Left lobe of liver (tissue), 2 donors: ENCODE data around the gene PDGFA. TPM values are rescaled to one million over a fixed set of nuclear protein-coding genes. Genes with fewer than 3 reads are reported as not detected.
A peak's percentile ranks its signal among the peaks of the same experiment; 100 is the strongest.

Experiments
- ATAC-seq: fragments of 200-7000 bp; cut with Tn5 transposase; one replicate; pipeline ENCODE4 v1.9.1; 2020; ENCODE audit warnings: mild to moderate bottlenecking, moderate library complexity
- DNase-seq: peaks from one replicate; pipeline ENCODE4 v3.0.0-alpha.2; 2020; ENCODE audit warnings: low spot score
- total RNA-seq: library from RNA; stranded (reverse); gene quantifications from one replicate; pipeline ENCODE4 v1.2.1, GENCODE V29; 2021
- donor health status: DM: no; HTN: no; CAD: no; lungs with moderate emphysema.
- donor health status: DM: no; HTN: yes; CAD: no.

PDGFA gene
- total RNA-seq = 2.7 TPM

DNA sequence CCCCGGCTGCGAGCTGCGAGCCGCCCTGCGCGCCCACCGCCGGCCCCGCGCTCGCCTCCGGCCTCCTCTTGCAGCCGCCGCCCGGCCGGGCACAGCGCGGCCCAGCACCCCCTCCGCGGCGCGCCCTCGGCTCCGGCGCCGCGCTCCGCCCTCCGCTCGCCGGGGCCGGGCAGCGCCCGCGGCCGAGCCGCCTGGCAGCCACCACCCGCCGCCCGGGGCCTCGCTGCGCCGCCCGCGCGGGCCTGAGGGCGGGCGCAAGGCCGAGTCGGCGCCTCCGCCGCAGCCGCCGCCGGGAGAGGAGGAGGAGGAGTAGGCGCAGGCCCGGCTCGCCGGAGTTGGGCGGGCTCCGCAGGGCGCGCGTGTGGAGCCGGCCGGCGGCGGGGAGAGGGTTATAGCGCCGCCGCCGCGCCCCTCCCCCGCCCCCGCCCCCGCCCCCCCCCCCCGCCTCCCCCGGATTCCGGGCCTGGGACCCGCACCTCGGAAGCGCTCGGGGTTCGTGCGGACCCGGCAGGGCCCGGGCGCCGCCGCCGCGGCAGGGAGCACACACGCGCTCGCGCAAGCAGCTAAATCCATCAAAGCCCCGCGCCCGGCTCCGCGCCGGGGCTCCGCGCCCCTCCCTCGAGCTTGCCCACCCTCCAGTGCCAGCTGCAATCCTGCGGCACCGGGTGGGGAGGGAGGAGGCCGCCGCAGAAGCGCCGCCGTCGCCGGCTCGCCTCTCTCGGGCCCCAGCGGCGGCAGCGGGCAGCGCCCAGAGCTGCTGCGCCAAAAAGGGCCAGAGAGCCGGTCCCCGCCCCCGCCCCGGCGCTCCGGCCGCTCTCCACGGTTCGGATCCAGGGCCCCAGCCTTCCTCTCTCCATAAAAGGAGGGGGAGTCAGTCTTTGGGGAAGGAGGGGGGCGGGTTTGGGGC lies at the start of gene PDGFA:
Gene PDGFA, minus strand, starts transcription at position 363 of the 907 bp plus-strand sequence. CDS start 845 bp downstream, outside the sequence.
- no peak for DNase-seq

DNA sequence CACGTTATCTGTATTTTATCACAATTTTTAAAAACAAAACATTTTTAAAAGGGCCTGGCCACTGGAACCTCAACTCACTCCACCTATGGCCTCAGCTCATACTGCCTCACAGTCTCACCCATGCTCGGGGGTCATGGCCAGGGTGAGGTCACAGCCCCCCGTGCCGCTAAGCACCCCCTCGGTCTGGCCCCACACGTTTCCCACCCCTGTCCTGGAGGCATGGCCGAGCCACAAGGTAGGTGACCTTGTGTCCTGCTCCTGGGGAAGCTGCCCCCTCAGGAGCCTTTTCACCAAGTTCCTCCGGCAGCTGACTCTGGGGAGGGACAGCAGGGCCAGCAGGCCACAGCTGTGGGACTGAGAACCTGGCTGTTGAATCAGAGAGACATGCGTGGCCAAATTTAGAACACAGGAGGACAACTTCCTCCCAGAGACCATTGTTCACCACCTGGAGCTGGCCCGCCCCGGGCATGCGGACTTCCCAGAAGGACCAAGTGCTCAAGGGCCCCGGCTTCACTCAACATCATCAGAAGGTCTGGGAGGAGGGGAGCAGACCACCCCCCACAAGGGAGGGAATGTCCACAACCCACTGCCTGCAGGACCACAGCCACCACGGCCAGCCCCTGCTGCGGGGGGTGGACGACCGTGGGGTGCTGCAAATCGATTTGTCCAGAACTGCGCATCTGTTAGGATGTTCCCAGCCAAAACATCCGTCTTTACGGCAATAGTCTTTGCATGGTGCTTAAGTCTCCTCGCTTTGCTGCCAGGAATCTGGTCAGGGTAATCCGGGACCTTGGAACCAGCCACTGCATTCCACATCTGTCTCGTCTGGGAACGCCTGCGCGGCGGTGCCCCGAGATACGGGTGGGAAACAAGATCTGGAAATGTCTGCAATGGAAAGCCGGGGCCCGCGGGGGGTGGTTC lies 48.6 kb upstream of the PDGFA start:
- DNase-seq (no peak), ATAC-seq (peak; percentile 15)

More for the DNA sequence above, at the start of gene PDGFA:
- peak; percentile 45 for ATAC-seq

DNA sequence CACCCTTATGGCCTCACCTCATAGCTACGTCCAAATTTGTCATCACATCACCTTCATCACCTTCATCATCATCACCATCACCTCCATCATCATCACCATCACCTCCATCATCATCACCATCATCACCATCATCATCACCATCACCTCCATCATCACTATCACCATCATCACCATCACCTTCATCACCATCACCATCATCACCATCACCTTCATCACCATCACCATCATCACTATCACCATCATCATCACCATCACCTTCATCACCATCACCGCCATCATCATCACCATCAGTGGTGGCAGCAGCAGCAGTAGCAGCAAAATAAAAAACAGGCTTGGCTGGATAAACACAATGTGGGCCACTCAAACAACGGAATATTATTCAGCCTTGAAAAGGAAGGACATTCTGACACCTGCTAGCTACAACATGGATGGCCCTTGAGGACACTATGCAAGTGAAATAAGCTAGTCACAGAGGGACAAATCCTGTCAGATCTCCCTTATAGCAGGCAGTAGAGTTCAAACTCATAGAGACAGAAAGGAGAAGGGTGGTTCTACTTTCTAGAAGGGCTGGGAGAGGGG lies 47.7 kb upstream of the PDGFA start:
- DNase-seq (no peak), ATAC-seq (no peak)

DNA sequence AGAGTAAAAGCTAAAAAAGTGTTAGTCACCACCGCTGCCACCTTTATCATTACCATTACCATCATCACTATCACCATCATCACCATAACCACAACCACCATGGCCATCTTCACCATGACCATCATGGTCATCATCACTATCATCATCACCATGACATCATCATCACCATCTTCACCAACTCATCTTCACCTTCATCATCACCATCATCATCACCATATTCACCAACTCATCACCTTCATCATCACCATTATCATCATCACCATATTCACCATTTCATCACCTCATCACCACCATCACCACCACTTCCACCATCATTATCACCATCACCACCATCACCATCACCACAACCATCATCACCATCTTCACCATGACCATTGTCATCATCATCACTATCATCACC lies 46.5 kb upstream of the PDGFA start:
- DNase-seq = no peak
- no peak for ATAC-seq

DNA sequence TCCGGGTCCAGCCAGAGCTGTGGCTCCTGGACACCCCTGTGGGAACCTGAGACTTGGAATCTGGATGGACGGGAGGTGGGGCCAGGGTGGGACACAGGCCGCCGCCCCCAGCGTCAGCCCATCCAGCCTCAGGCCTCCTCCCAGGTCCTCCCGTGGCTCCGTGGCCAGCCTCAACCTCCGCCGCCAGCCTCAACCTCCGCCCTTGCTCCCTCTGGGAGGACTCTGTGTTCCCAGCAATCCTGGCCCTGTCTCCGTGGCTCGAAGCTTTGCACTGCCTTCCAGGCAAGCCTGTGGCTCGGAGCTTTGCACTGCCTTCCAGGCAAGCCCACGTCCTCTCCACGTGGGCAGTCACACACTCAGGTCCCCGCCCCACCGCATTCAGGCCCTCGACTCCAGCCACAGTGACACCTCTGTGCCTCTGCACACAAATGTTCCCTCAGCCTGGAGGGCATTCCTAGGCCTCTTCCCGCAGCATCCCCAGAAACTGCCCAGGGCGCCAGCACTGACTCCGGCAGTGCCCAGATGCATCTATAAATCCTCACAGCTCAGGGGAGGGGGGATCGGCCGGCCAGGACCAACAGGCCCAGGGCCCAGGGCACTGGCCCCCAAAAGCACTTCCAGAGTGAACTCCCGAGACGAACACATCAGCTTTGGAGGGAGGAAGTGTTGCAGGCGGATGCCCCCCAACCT lies 44.7 kb upstream of the PDGFA start:
- ATAC-seq (no peak), DNase-seq (no peak)

DNA sequence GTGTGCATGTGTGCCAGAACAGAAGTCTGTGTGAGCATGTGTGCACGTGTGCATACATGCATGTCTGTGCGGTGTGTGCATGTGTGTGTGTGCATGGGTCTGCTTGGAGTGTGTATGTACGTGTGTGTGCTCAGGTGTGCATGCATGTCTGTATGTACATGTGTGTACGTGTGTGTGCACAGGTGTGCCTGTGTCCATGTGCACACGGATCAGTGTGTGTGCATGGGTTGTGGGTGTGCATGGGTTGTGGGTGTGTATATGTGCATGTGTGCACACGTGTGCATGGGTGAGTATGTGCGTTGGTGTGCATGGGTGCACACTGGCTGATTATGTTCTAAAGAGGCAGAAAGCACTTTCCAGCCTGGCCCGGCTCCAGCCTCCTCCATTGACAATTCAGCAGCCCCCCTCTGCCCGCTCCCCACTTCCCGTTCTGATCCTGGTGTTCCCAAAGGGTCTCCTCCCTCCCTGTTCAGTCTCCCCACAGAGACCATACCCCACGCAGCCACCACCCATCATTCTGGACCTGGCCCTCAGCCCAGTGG lies 44.1 kb upstream of the PDGFA start:
- DNase-seq (no peak), ATAC-seq (no peak)

DNA sequence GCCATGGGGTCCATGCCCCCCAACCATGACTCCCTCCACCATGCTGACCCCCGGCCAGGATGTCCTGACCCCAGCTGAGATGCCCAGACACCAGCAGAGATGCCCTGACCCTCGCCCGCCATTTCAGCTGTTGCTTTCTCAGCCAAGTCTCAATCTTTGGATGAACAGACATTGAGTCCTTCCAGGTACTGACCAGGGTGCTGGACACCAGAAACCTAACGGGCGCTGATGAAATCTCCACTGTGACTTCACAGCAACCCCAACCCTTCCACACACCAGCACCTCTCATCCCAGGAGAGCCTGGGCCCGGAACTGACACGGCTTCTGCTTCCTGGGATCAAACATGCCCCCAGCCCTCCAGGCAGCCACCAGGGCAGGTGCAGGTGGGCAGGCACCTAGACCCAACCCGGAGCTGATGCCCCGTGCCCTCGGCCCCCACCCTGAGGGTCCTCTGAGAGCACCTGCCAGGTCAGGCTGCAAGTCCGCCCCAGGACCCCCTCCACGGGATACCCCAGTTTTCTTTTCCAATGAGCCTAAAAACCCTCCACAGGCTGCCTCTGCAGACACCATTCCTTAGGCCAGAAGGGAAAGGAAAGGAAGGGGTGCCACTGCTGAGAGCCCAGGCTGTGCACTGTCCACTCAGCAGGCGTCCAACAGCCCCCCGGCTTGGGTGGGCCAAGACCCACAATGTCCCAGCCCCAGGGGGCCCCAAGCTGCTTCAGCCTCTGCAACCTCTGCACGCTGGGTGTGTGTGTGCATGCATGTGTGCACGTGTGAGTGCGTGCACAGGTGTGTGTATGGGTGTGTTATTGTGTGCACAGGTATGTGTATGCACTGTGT lies 43.4 kb upstream of the PDGFA start:
- DNase-seq = no peak
- no peak for ATAC-seq

DNA sequence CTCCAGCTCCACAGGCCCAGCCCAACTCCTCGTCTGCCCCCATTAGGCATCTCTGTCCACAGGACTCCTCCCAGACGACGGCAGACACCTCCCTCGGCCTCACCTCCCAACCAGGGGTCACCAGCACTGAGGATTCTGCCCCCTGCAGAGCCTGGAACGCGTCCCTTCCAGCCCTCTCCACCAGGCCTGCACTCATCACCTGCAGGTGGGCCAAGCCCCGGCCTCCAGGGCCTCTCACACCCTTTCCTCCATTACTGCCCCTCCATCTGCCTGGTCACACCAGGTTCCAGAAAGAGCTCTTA lies 42.7 kb upstream of the PDGFA start:
- ATAC-seq (no peak), DNase-seq (no peak)

DNA sequence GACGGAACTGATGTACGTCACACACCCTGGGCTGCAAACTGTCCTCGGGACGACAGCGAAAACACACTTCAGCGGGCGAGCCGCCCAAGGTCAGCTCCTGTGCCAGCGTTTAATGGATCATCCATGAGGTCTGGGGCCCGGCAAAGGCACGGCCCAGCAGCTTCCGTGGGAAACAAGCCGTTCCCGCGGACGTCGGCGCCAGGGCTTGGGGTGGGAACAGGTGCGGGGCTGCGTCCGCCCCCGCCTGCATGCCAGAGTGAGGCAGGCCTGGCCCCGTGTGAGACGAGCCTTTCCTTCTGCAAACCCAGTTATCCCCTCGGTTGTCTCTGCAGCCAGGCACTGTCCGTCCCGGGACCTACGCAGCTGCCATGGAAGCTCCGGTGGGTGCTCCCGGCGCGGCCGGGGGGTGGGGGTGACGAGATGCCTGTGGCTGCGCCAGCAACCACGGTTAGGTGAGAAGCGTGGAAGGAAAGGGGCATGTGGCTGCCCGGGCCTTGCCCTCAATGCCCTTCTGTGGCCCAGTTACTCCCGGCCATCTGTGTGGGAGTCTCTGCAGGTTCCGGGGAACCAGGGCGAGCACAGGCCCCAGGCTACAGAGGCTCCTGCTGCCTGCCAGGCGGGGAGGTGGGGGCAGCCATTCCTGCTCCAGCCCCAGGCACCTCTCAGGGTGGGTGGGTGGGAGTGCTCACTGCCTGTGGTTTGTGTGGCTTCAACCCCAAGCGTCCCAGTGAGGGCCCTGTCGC lies 42.2 kb upstream of the PDGFA start:
- peak; percentile 71 for ATAC-seq
- DNase-seq = peak; percentile 64

DNA sequence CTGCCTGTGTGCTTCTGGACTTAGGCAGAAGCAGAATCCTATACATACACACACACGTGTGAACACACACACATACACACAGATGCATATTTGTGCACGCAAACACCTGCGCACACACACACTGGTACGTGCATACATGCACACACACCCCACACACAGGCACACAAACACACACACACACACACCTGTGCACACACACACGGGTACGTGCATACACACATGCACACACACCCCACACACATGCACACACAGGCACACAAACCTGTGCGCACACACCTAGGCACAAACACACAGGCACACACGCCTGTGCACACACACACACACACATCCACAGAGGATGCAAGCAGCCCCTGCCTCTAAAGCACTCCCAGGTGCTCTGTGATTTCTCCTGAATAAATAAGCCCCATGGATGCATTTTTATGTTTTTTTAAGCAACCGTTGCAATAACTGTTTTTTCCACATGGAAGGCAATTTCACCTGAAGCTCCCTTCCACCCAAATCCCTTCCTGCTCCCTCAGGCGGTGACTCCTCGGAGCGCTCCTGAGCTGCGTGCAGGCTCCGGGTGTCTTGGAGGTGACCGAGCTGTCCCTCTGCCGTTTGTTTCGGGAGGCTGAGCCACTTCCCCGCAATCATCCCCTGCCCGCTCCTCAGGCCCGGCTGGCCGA lies 41.5 kb upstream of the PDGFA start:
- no peak for DNase-seq
- no peak for ATAC-seq

DNA sequence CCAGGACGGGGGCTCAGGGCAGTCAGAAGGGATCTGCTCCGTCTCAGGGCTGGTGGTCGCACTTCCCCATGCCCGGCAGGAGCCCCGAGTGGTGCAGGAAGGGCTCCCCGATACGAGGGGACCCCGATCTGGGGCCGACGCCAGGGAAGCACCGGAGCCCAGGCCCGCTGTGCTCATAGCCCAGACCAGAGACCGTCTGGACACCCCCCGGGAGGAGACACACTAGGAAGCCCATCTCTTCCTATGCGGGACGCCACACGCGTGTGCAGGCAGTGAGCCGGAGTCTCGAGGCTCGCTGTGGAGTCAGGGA lies 39.7 kb upstream of the PDGFA start:
- no peak for ATAC-seq

DNA sequence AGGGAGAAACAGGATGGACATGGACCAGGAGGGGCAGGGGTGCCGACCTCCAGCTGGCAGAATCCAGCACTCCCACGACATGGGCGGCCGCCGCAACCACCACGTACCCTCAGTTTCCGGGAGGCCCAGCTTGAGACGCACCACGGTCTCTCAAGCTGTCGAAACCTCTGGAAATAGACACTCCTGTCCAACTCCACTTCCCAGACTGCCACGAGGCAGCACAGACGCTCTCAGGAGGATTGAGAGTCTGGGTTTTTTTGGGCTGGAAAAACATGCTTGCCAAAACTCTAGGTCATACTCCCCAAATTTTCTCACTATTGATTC lies 37.9 kb upstream of the PDGFA start:
- ATAC-seq (no peak), DNase-seq (no peak)

More for the DNA sequence above, 39.7 kb upstream of the PDGFA start:
- no peak for DNase-seq

DNA sequence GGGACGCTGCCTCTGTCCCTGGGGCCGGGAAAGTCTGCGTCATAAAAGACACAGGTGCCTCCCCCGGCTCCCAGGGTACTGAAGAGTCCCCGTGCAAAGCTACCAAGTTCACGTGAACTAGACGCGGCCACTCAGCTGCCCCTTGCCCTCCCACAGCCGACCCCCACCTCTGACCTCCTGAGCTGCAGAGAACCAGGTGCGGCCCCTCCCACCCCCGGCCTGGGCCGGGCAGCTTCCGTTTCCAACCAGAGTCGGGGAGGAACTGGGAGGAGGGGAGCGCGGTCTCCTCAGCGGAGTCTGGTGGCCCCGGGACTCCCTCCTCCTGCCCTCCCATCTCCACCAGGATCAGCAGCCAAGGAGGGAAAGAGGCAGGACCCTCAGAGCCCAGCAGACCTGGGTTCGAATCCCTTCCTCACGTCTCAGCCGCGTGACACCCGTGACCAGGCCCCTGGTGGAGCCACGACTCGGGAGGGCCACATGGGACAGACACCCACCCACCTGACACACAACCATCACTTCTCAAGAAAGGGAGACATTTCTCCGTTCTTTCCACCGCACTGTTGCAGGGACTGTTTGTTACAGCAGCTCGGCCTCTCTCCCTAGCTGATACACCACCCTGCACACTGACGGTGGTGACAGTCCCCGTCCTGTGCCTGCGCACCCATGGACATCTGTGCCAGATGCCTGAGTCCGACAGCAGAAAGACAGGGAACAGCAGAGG lies 37.4 kb upstream of the PDGFA start:
- ATAC-seq = no peak
- DNase-seq = no peak

DNA sequence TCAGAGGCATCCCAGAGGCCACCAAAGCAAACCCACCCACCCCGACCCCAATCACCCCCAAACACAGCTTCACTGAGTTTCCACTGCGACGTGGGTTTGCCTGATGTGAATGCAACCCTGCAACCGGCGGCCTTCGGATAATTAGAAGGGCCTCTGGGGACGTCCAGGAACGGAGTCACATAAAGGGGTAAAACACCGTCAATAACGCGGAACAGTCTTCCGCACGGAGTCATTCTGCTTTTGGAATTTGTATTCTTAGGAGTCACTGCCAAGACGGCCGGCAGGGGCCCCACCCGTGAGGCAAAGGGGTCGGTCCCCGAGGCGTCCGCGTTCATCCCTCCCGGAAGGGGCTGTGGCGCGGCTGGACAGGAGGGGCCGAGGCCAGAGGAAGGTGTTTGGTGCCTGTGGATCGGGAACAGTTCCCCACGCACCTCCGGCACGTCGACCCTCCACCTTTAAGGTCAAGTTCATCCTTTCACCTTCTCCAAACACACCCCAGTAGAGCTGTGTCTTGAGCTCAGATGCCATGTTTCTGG lies 36.7 kb upstream of the PDGFA start:
- ATAC-seq = no peak
- DNase-seq = no peak

DNA sequence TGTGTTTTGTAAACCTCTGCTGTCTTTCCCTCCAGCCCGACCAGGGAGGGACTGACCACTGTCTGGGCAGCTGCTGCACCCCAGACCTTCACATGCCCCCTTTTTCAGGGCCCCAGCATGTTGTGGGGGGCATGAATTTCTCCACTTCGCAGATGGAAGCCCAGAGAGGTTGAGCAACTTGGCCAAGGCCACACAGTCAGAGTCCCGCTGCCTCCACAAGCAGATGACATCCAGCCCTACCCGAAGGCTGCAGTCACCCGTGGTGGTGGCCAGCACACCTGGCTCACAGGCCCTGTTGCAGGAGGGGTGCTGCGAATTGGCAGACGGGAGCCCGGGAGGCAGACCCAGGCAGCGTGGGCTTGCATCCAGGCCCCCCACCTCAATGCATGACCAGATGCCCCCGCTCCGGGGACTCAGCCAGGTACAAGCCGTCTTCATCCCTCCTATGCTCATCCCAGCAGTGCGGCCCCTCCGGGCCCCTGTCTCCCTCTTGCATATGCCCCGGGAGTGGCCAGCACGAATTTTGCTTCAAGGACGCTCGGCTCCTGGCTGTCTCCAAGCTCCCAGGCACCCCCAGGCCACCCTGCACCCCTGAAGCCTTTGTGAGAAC lies 36.0 kb upstream of the PDGFA start:
- DNase-seq (no peak), ATAC-seq (no peak)

DNA sequence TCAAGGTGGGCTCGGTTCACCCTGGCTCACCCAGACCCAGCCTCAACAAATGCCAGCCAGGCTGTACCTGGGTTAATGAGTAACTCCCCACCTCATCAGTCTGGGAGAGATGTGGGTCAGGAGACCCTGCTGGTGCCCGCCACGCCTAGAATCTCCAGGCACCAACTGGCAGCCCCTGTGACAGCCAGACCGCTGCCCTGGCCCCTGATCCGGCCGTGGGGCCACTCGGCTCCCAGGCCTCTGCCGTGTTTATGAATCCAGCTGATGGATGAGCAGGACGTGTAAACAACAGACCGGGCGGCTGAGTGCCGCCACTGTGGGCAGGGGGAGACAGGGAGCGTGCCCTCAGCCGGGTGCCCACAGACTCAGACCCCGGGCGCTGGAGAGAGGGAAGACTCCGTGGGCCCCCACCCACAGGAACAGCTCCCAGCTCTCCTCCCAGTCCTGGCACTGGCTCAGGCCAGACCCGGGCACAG lies 34.0 kb upstream of the PDGFA start:
- peak; percentile 23 for ATAC-seq
- DNase-seq = no peak

DNA sequence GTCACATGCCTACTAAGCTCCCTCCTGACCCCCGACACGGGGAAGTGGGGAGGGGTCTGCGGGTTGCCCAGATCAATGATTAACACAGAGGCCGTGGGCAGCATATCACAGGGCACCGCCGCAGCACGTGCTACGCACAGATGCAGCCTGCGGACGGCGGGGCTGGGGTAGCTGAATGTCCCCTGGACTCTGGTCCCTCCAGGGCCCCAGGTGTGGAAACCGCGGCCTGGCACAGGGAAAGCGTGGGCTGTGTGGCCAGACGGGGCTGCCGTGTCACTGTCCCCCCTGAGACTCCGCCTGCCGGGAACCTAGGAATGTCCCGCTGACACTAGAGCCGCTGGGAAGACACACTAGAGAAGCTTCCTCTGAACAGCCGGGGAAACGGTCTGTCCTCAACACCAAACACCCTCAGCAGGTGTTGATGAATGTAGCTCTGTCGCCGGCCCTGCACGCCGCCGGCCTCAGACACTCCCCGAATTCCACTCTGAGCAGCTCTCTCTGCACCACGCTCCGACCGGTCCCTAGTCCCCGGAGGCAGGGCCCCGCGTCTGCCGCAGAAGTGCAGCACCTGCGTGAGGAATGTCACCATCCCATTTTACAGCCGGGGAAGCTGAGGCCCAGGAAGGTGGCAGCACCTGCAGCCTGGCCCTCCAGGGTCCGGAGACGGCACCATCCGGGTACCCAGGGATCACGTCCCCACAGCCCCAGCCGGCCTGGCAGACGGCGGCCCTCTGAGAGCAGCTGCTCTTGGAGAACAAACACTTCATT lies 33.4 kb upstream of the PDGFA start:
- ATAC-seq = peak; percentile 55
- DNase-seq = no peak
